Measurements from ENCODE around the gene PEMT. TPM values are rescaled to one million over a fixed set of nuclear protein-coding genes. Genes with fewer than 3 reads are reported as not detected.
A peak's percentile ranks its signal among the peaks of the same experiment; 100 is the strongest.

Gene PEMT
- total RNA-seq, 4 donors from 2014 or later: 3.2 to 10.2 (median 7.1) TPM

DNA sequence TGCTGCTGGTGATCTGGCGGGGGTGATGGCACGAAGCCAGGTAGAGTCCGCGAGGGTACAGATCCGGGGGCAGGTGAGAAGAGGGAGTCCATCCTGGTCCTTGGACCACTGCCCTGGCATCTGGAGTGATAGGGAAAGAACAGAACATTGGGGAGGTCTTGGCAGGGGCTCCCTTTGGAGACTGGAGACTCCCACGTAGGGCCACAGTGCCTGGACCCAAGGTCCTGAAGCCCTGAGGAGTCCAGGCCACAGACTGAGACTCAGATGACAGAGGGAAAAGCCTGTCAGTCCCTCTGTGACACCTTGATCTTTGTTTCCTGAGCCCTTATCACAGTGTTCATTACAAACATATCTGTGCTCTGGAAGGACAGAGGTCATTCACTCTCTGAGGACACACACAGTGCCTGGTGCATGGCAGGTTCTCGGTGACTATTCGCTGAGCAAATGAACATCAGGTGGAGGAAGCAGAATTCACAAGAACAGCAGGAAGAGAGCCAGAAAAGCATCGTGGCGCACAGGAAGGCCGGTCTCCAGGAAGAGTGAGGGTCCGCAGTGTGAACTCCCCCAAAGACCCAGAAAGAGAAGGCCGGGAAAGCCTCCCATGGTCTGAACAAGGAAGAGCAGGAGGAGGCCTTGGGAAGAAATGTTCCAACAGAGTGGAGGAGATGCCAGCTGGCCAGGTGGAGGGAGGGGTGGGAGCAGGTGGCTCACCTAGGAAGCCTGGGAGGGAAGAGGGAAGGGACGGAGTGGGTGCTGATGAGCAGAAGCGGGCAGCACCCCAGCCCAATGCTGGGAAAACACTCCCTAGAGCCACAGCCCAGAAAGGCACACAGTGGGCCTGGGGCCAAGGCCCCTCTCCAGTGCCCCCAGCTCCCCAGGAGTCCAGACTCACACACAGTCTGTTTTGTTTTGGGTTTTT lies 20.5 kb downstream of the PEMT start:
- Histone ChIP-seq H3K4me3 (no peak overlapping the region), H3K4me1 (peaks cover 5 to 20% (median 10%) of the 10 kb centered on the region in 4 donors), H3K36me3 (no peaks in the 10 kb centered on the region), H3K9me3 (no peaks in the 10 kb centered on the region), H3K27me3 (no peaks in the 10 kb centered on the region), H3K27ac (no peak overlapping the region)
- intact Hi-C loops (cut with DNase I; ENCODE audit: low total_unique reads) (loop anchor here (5.0 kb wide), 1 partner anchor 74 kb away; the partner anchor contains the start of gene RASD1), in situ Hi-C loops (cut with MboI; ENCODE audit: low pct_ligation_motif_present in 1 of 4, low pct_unique_long_range_greater_than_20kb in 1 of 4, low sequenced_read_pairs in 3 of 4) (no loop called here)
- no peak for DNase-seq
- WGBS, 2 donors (ENCODE audit: low coverage in 1 of 2): 81 to 82% methylated on average over 11 to 15 of the region's 15 CpGs
- no peak for TF ChIP-seq POLR2A (IDR thresholded peaks at IDR 0.05)
- no peak for TF ChIP-seq EP300 (IDR thresholded peaks at IDR 0.05; ENCODE audit: low read depth)
- TF ChIP-seq, protein P1, sequence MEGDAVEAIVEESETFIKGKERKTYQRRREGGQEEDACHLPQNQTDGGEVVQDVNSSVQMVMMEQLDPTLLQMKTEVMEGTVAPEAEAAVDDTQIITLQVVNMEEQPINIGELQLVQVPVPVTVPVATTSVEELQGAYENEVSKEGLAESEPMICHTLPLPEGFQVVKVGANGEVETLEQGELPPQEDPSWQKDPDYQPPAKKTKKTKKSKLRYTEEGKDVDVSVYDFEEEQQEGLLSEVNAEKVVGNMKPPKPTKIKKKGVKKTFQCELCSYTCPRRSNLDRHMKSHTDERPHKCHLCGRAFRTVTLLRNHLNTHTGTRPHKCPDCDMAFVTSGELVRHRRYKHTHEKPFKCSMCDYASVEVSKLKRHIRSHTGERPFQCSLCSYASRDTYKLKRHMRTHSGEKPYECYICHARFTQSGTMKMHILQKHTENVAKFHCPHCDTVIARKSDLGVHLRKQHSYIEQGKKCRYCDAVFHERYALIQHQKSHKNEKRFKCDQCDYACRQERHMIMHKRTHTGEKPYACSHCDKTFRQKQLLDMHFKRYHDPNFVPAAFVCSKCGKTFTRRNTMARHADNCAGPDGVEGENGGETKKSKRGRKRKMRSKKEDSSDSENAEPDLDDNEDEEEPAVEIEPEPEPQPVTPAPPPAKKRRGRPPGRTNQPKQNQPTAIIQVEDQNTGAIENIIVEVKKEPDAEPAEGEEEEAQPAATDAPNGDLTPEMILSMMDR (IDR thresholded peaks at IDR 0.05): no peak
- no peak for TF ChIP-seq POLR2AphosphoS5 (IDR thresholded peaks at IDR 0.05)

DNA sequence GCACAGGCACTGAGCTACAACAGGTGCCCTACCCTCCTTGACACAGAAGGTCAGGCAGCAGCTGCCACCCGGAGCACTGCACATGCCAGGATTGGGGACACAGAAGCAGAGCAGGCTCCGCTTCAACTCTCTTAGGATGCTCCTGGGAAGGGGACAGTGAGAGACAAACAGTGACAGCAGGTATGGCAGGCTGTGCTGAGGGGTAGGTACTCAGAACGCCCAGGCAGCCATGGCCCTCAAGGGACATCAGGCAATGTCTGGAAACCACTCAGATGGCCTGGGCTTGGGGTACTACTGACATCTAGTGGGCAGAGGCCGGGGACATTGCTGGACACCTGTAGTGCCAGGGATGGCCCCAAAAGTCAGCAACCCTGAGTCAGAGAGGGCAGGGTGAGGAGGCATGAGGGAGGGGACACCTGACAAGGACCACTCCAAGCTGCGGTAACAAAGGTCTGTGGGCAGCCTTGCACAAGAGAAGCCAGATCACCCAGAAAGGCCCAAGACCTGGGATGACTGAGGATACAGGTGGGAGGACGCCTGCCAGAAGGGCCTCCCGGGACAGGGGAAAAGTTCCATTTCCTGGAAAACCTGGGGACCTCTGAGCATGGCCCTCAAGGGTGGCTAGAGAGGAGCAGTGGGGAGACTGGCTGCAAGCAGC lies 21.2 kb downstream of the PEMT start:
- Histone ChIP-seq H3K4me1 (peaks cover 5 to 20% (median 10%) of the 10 kb centered on the region in 4 donors), H3K27me3 (no peaks in the 10 kb centered on the region), H3K9me3 (no peaks in the 10 kb centered on the region), H3K4me3 (no peak overlapping the region), H3K27ac (no peak overlapping the region), H3K36me3 (no peaks in the 10 kb centered on the region)
- intact Hi-C loops (cut with DNase I; ENCODE audit: low total_unique reads) (loop anchor here (5.0 kb wide), 1 partner anchor 73 kb away; the partner anchor contains the start of gene RASD1), in situ Hi-C loops (cut with MboI; ENCODE audit: low pct_ligation_motif_present in 1 of 4, low pct_unique_long_range_greater_than_20kb in 1 of 4, low sequenced_read_pairs in 3 of 4) (no loop called here)
- 81% methylated on average over 7 of the region's 7 CpGs; no CpG with 5 or more reads in 1 of the 2 donors for WGBS, 2 donors (ENCODE audit: low coverage in 1 of 2)
- TF ChIP-seq, protein P1 (IDR thresholded peaks at IDR 0.05): peak in 4 of 5 experiments; percentile 36 to 53 (median 46)
- no peak for TF ChIP-seq POLR2AphosphoS5 (IDR thresholded peaks at IDR 0.05)
- peak; percentile 39 for DNase-seq

DNA sequence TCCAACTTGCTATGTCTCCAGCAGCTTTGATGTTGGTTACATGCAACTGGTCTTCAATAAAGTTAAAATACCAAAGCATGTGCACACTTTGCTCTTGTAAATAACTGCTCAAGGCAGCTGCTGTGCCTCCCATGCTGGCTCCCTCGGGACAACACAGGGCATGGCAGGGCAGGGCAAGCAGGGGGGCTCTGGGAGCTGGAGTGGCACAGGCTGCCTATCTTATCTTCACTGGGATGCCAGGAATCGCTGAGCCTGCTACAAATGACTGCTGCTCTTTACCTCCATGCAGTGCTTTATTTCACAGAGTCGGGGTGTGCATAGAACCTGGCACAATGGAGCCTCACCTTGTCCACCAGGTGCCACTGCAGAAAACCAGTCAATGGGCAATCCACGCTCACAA lies 21.8 kb downstream of the PEMT start:
- Histone ChIP-seq H3K36me3 (no peaks in the 10 kb centered on the region), H3K27me3 (no peaks in the 10 kb centered on the region), H3K9me3 (no peaks in the 10 kb centered on the region), H3K4me3 (no peak overlapping the region), H3K4me1 (peaks cover 5 to 21% (median 10%) of the 10 kb centered on the region in 4 donors), H3K27ac (no peak overlapping the region)
- in situ Hi-C loops (cut with MboI; ENCODE audit: low pct_ligation_motif_present in 1 of 4, low pct_unique_long_range_greater_than_20kb in 1 of 4, low sequenced_read_pairs in 3 of 4) (loop anchor here in 1 of 4 donors (10.0 kb wide), 1 partner anchor 215 kb away; no protein-coding TSS in a partner anchor), intact Hi-C loops (cut with DNase I; ENCODE audit: low total_unique reads) (loop anchor here (5.0 kb wide), 1 partner anchor 72 kb away; the partner anchor contains the start of gene RASD1)
- TF ChIP-seq, protein P1 (IDR thresholded peaks at IDR 0.05): no peak
- TF ChIP-seq POLR2AphosphoS5 (IDR thresholded peaks at IDR 0.05) (no peak), EP300 (IDR thresholded peaks at IDR 0.05; ENCODE audit: low read depth) (no peak), POLR2A (IDR thresholded peaks at IDR 0.05) (no peak)
- no peak for DNase-seq
- 85 to 100% methylated on average over 1 to 4 of the region's 4 CpGs for WGBS, 2 donors (ENCODE audit: low coverage in 1 of 2)

DNA sequence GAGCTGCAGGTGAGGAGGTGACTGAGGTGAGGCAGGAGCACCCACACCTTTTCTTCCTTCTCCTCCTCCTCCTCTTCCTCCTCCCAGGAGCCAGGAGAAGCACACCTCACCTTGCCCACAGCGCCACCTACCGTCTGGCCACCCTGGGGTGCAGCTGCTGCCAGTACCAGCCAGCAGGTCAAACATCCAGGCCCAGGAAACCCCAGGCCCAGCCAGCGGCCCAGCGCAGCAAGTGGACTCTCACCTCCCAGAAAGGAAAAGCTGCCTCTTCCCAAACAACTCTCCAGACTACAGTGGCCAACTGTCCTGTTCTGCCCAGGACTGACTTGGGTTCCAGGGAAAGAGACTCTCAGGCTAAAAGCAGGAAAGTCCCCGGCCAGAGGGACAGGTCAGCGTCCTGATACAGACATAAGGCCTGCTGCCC lies 22.7 kb downstream of the PEMT start:
- DNase-seq: peak; percentile 80
- TF ChIP-seq, protein P1 (IDR thresholded peaks at IDR 0.05): peak; percentile 69 to 84 (median 75)
- TF ChIP-seq EP300 (IDR thresholded peaks at IDR 0.05; ENCODE audit: low read depth): no peak
- Histone ChIP-seq H3K27ac (no peak overlapping the region), H3K27me3 (no peaks in the 10 kb centered on the region), H3K4me1 (peaks cover 6 to 30% (median 14%) of the 10 kb centered on the region in 4 donors), H3K9me3 (no peaks in the 10 kb centered on the region), H3K4me3 (no peak overlapping the region), H3K36me3 (no peaks in the 10 kb centered on the region)
- in situ Hi-C loops (cut with MboI; ENCODE audit: low pct_ligation_motif_present in 1 of 4, low pct_unique_long_range_greater_than_20kb in 1 of 4, low sequenced_read_pairs in 3 of 4) (loop anchor here in 1 of 4 donors (10.0 kb wide), 1 partner anchor 214 kb away; no protein-coding TSS in a partner anchor), intact Hi-C loops (cut with DNase I; ENCODE audit: low total_unique reads) (no loop called here)
- WGBS, 2 donors (ENCODE audit: low coverage in 1 of 2): 65% methylated on average over 6 of the region's 6 CpGs; no CpG with 5 or more reads in 1 of the 2 donors

Measured in transverse colon (tissue), 4 donors.